GM23248 (cell line): Measurements from ENCODE around the gene TCF25. TPM values are rescaled to one million over a fixed set of nuclear protein-coding genes. Genes with fewer than 3 reads are reported as not detected.

Source experiments
- DNase-seq: peaks from one replicate; pipeline ENCODE4 v3.0.0-alpha.2; 2015
- H2AFZ ChIP-seq: fragments of 200-600 bp; sonication (generic); 2 replicates; pipeline ENCODE4 v1.6.1; 2016; ENCODE audit warnings: antibody characterized with exemption
- H3F3A ChIP-seq: fragments of 200-600 bp; sonication (generic); 2 replicates; pipeline ENCODE4 v1.6.1; 2016; ENCODE audit warnings: mild to moderate bottlenecking, antibody characterized with exemption, mixed run types; ENCODE audit not compliant: insufficient read depth
- H3K27ac ChIP-seq: fragments of 200-600 bp; sonication (generic); 2 replicates; pipeline ENCODE4 v1.5.1; 2016; ENCODE audit warnings: mild to moderate bottlenecking
- H3K27me3 ChIP-seq: fragments of 200-600 bp; sonication (generic); replicated peaks from 2 replicates; pipeline ENCODE4 v1.6.1; 2016; ENCODE audit warnings: mild to moderate bottlenecking; ENCODE audit not compliant: insufficient read depth
- H3K36me3 ChIP-seq: fragments of 200-600 bp; sonication (generic); 2 replicates; pipeline ENCODE4 v1.6.1; 2016; ENCODE audit warnings: low read depth, mild to moderate bottlenecking
- H3K4me1 ChIP-seq: fragments of 200-600 bp; sonication (generic); 2 replicates; pipeline ENCODE4 v1.6.1; 2016; ENCODE audit warnings: mild to moderate bottlenecking; ENCODE audit not compliant: insufficient read depth
- H3K4me2 ChIP-seq: fragments of 200-600 bp; sonication (generic); one replicate; pipeline ENCODE4 v1.6.1; 2016; ENCODE audit warnings: mild to moderate bottlenecking; ENCODE audit not compliant: unreplicated experiment
- H3K4me3 ChIP-seq: fragments of 200-600 bp; sonication (generic); 2 replicates; pipeline ENCODE4 v1.5.1; 2016; ENCODE audit warnings: mild to moderate bottlenecking
- H3K79me2 ChIP-seq: fragments of 200-600 bp; sonication (generic); 2 replicates; pipeline ENCODE4 v1.6.1; 2016; ENCODE audit warnings: mild to moderate bottlenecking; ENCODE audit not compliant: insufficient read depth
- H3K9ac ChIP-seq: fragments of 200-600 bp; sonication (generic); 2 replicates; pipeline ENCODE4 v1.6.1; 2016; ENCODE audit warnings: mild to moderate bottlenecking
- H3K9me2 ChIP-seq: fragments of 200-600 bp; sonication (generic); 2 replicates; pipeline ENCODE4 v1.6.1; 2016; ENCODE audit warnings: mixed run types, mild to moderate bottlenecking, moderate library complexity; ENCODE audit not compliant: insufficient read depth
- H3K9me3 ChIP-seq: fragments of 200-600 bp; sonication (generic); one replicate; pipeline ENCODE4 v1.6.1; 2017; ENCODE audit warnings: low read depth
- H4K20me1 ChIP-seq: fragments of 200-600 bp; sonication (generic); 2 replicates; pipeline ENCODE4 v1.6.0; 2016; ENCODE audit not compliant: insufficient read depth
- EZH2 ChIP-seq: fragments of 200-600 bp; sonication (generic); IDR thresholded peaks from 2 replicates; pipeline ENCODE4 v1.6.1; 2018; ENCODE audit warnings: antibody characterized with exemption, mild to moderate bottlenecking; ENCODE audit not compliant: insufficient read depth, poor library complexity, severe bottlenecking
- EZH2phosphoT487 ChIP-seq: fragments of 200-600 bp; sonication (generic); IDR thresholded peaks from 2 replicates; pipeline ENCODE4 v1.6.1; 2018; ENCODE audit warnings: antibody characterized with exemption, moderate library complexity, mild to moderate bottlenecking, low read depth; ENCODE audit not compliant: insufficient read depth
- WGBS, 2 experiments: methylation state at CpG; one replicate each; pipeline ENCODE4 v1.1.6; 2015 to 2017; ENCODE audit warnings: low lambda C conversion rate in 2 of 2, low coverage in 1 of 2; ENCODE audit errors: missing lambda C conversion rate in 2 of 2; 5-methylcytosine and 5-hydroxymethylcytosine counted together
- in situ Hi-C: fragments of 300-500 bp; cut with MboI; formaldehyde crosslinking; loops from 2 replicates; pipeline ENCODE4 v1.15.0; 2020
- polyA plus RNA-seq: library from polyadenylated mRNA; unstranded; fragments of >200 nt; fragmentation: Nextera tagmentation; extraction: Ambion mirVana; gene quantifications from 2 replicates; pipeline ENCODE4 v1.2.1, GENCODE V29; 2016
- total RNA-seq: library from RNA; depleted of rRNA; stranded (reverse); fragments of >200 nt; shearing (Covaris generic); gene quantifications from 2 replicates; pipeline ENCODE4 v1.2.3, GENCODE V29; 2014; rRNA removed

TCF25 gene
- total and polyA plus RNA-seq, 2 experiments from 2014 or later, result 143 to 162 TPM

- no peaks in the 10 kb centered on the region for H4K20me1 ChIP-seq
- no peaks in the 10 kb centered on the region for H3K9me3 ChIP-seq
- no peak overlapping the region for H3K4me2 ChIP-seq
- no peak overlapping the region for H2AFZ ChIP-seq
- H3K79me2 ChIP-seq, result no peaks in the 10 kb centered on the region
- no peak for DNase-seq
- H3K27me3 ChIP-seq, result no peaks in the 10 kb centered on the region
- no peaks in the 10 kb centered on the region for H3K9me2 ChIP-seq
- H3K27ac ChIP-seq, result no peak overlapping the region
- WGBS, 2 experiments, result 96% methylated on average over 17 to 22 of the region's 23 CpGs
- in situ Hi-C loops, result no loop called here
- H3K36me3 ChIP-seq, result peaks cover 7% of the 10 kb centered on the region; the same call in 1 of the 2 replicates
- no peak overlapping the region for H3K4me3 ChIP-seq
- no peaks in the 10 kb centered on the region for H3K4me1 ChIP-seq
- no peak overlapping the region for H3K9ac ChIP-seq
- no peaks in the 10 kb centered on the region for H3F3A ChIP-seq
- TF ChIP-seq EZH2phosphoT487 (no peak), EZH2 (no peak)
Measured at GRCh38 chr16:89957216-89957785, 83.9 kb downstream of the TCF25 start.

DNA sequence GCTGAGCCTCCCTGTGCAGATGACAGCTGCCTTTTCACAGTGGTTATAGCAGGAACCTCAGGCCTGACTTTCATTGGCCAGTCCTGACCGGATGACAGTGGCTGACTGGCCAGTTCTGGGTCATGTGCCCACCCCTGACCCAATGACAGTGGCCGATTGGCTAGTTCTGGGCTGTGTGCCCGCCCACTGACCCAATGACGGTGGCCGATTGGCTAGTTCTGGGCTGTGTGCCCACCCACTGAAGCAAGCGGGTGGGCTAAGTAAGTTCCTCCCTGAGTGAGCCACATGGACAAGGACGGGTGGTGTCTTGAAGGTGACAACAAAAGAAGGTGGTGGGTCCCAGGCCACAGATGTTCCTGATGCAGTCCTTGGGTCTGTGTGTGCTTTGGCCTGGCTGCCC, 84.7 kb downstream of the TCF25 start:
- no peaks in the 10 kb centered on the region for H3K79me2 ChIP-seq
- no peak overlapping the region for H3K9ac ChIP-seq
- H3K27ac ChIP-seq, result no peak overlapping the region
- H3K4me1 ChIP-seq, result no peaks in the 10 kb centered on the region
- TF ChIP-seq EZH2 (no peak), EZH2phosphoT487 (no peak)
- H3K36me3 ChIP-seq, result peaks cover 7% of the 10 kb centered on the region; the same call in 1 of the 2 replicates
- WGBS, 2 experiments, result 84 to 90% methylated on average over 7 of the region's 7 CpGs
- no peaks in the 10 kb centered on the region for H3F3A ChIP-seq
- no peaks in the 10 kb centered on the region for H4K20me1 ChIP-seq
- peak; percentile 15 for DNase-seq
- H3K4me2 ChIP-seq, result no peak overlapping the region
- in situ Hi-C loops, result no loop called here
- no peaks in the 10 kb centered on the region for H3K27me3 ChIP-seq
- no peaks in the 10 kb centered on the region for H3K9me2 ChIP-seq
- no peak overlapping the region for H3K4me3 ChIP-seq
- H2AFZ ChIP-seq, result no peak overlapping the region
- H3K9me3 ChIP-seq, result no peaks in the 10 kb centered on the region

DNA sequence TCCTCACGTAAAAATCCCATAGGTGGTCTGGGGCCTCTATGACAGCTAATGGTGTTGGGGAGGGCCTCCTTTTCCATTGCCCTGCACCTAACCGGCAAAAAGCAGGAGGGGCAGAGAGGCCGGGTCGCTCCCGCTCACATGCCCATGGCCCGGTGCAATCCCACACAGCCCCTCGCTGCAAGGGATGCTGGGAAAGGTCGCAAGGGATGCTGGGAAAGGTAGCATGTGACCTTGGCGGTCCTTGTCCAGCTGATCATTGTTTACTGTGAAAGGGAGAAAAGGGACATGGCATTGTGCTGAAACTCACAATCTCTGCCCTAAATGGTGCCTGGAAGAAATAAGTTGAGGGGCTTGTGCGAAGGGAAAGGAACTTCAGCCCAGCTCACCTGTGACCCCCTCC, 85.2 kb downstream of the TCF25 start:
- Histone ChIP-seq H3K27me3 (no peaks in the 10 kb centered on the region), H3K4me2 (no peak overlapping the region), H3K9me2 (no peaks in the 10 kb centered on the region), H3K27ac (no peak overlapping the region), H3K9ac (no peak overlapping the region), H3K79me2 (no peaks in the 10 kb centered on the region), H2AFZ (no peak overlapping the region), H3K4me1 (no peaks in the 10 kb centered on the region), H3K36me3 (peaks cover 7% of the 10 kb centered on the region; the same call in 1 of the 2 replicates), H3F3A (no peaks in the 10 kb centered on the region), H4K20me1 (no peaks in the 10 kb centered on the region), H3K9me3 (no peaks in the 10 kb centered on the region), H3K4me3 (no peak overlapping the region)
- no peak for DNase-seq
- WGBS, 2 experiments, result 93 to 98% methylated on average over 10 of the region's 10 CpGs
- in situ Hi-C loops, result no loop called here
- TF ChIP-seq EZH2, result no peak

DNA sequence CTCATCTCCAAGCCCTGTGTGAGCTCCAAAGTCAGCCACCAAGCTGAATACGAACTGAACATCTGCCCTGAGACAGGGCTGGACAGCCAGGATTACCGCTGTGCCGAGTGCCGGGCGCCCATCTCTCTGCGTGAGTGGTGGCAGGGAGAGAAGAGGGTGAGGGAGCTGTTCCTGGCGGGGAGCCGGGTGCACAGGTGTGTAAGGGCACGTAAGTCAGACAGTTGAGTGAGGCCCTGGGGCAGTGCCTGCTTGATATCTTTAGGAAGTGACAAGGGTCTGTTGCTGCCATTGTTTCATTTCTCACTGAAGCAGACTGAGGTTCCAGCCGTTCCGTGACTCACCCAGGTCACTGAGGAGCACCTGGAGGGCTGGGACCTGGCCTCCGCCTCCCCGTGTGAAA, 87.6 kb downstream of the TCF25 start:
- H2AFZ ChIP-seq, result no peak overlapping the region
- H3F3A ChIP-seq, result no peaks in the 10 kb centered on the region; the same call in 1 of the 2 replicates
- no peak overlapping the region for H3K4me3 ChIP-seq
- H3K9me3 ChIP-seq, result no peaks in the 10 kb centered on the region
- H3K9ac ChIP-seq, result no peak overlapping the region
- no peaks in the 10 kb centered on the region for H3K4me1 ChIP-seq
- WGBS, 2 experiments, result 91 to 94% methylated on average over 13 of the region's 13 CpGs
- in situ Hi-C loops, result no loop called here
- DNase-seq, result no peak
- peaks cover 7% of the 10 kb centered on the region; the same call in 1 of the 2 replicates for H3K36me3 ChIP-seq
- no peaks in the 10 kb centered on the region for H3K79me2 ChIP-seq
- H3K9me2 ChIP-seq, result no peaks in the 10 kb centered on the region
- H3K4me2 ChIP-seq, result no peak overlapping the region
- no peak overlapping the region for H3K27ac ChIP-seq
- TF ChIP-seq EZH2 (no peak), EZH2phosphoT487 (no peak)
- H3K27me3 ChIP-seq, result no peaks in the 10 kb centered on the region
- H4K20me1 ChIP-seq, result no peaks in the 10 kb centered on the region

Other genes with a start within 250 kb of the TCF25 start
- gene CHMP1A, start 215.9 kb upstream of the TCF25 start, total RNA-seq, result 85.7 and 111 TPM in 2 replicates
- gene CHMP1A, start 215.9 kb upstream of the TCF25 start, polyA plus RNA-seq, result 97.2 and 102 TPM in 2 replicates
- gene SPATA33, start 215.8 kb upstream of the TCF25 start, total RNA-seq, result 1.8 and 2.7 TPM in 2 replicates
- 7.5 and 8.6 TPM in 2 replicates for gene SPATA33, start 215.8 kb upstream of the TCF25 start, polyA plus RNA-seq
- 43.8 and 49.6 TPM in 2 replicates for gene CDK10, start 186.9 kb upstream of the TCF25 start, total RNA-seq
- 51.9 and 52.8 TPM in 2 replicates for gene CDK10, start 186.9 kb upstream of the TCF25 start, polyA plus RNA-seq
- 19.2 and 27.5 TPM in 2 replicates for gene SPATA2L, start 171.9 kb upstream of the TCF25 start, total RNA-seq
- 10.3 and 12.7 TPM in 2 replicates for gene SPATA2L, start 171.9 kb upstream of the TCF25 start, polyA plus RNA-seq
- gene VPS9D1, start 152.7 kb upstream of the TCF25 start, total RNA-seq, result 15.8 and 19.5 TPM in 2 replicates
- gene VPS9D1, start 152.7 kb upstream of the TCF25 start, polyA plus RNA-seq, result 4.8 and 5.6 TPM in 2 replicates
- gene ZNF276, start 152.1 kb upstream of the TCF25 start, total RNA-seq, result 12.0 and 19.3 TPM in 2 replicates
- 4.2 and 4.3 TPM in 2 replicates for gene ZNF276, start 152.1 kb upstream of the TCF25 start, polyA plus RNA-seq
- 10.6 and 12.4 TPM in 2 replicates for gene FANCA, start 56.9 kb upstream of the TCF25 start, total RNA-seq
- 6.5 and 7.9 TPM in 2 replicates for gene FANCA, start 56.9 kb upstream of the TCF25 start, polyA plus RNA-seq
- 3.6 TPM in 1 of 2 replicates, not detected in the other for gene SPIRE2, start 45.1 kb upstream of the TCF25 start, total RNA-seq
- gene SPIRE2, start 45.1 kb upstream of the TCF25 start, polyA plus RNA-seq, result 0.55 and 0.79 TPM in 2 replicates
- 5.6 and 7.7 TPM in 2 replicates for gene MC1R, start 45.3 kb downstream of the TCF25 start, total RNA-seq
- gene MC1R, start 45.3 kb downstream of the TCF25 start, polyA plus RNA-seq, result 3.8 and 4.0 TPM in 2 replicates
- gene TUBB3, start 49.8 kb downstream of the TCF25 start, total RNA-seq, result 215 and 225 TPM in 2 replicates
- 95.8 and 96.4 TPM in 2 replicates for gene TUBB3, start 49.8 kb downstream of the TCF25 start, polyA plus RNA-seq
- 65.8 and 106 TPM in 2 replicates for gene DEF8, start 75.2 kb downstream of the TCF25 start, total RNA-seq
- gene DEF8, start 75.2 kb downstream of the TCF25 start, polyA plus RNA-seq, result 85.3 and 88.9 TPM in 2 replicates
- gene DBNDD1, start 145.9 kb downstream of the TCF25 start, total RNA-seq, result 2.0 and 3.1 TPM in 2 replicates
- gene DBNDD1, start 145.9 kb downstream of the TCF25 start, polyA plus RNA-seq, result 1.4 and 1.6 TPM in 2 replicates
- gene PRDM7, start 203.7 kb downstream of the TCF25 start, total RNA-seq, result not detected in 2 replicates
- gene PRDM7, start 203.7 kb downstream of the TCF25 start, polyA plus RNA-seq, result not detected in 2 replicates